ENCODE data around the gene PGAM5. TPM values are rescaled to one million over a fixed set of nuclear protein-coding genes. Genes with fewer than 3 reads are reported as not detected.
"Not testable (repeated sequence)": the region's sequence is repeated elsewhere in the genome, so short reads cannot be mapped to it uniquely, and the experiment has no call there.

PGAM5 gene
- total RNA-seq, 1 donor from 2014 or later: 50.8 TPM

GRCh38 chr12:132687211-132688164 is 23.2 kb upstream of the PGAM5 start, which contains the start of the genes POLE and PXMP2:
TSS of gene POLE (minus strand) at chr12:132687342. CDS start at chr12:132687315, 27 bp downstream.
TSS of gene PXMP2 (plus strand) at chr12:132687587. CDS start at chr12:132687671, 84 bp downstream.
- DNase-seq (ENCODE audit: low read depth in 2 of 2): peak; percentile 83 to 95

- DNase-seq (ENCODE audit: low read depth in 2 of 2): no peak
These were observed 21.4 kb upstream of the PGAM5 start for GRCh38 chr12:132689227-132689626.

- no peak for DNase-seq (ENCODE audit: low read depth in 2 of 2)
These were observed 20.5 kb upstream of the PGAM5 start for GRCh38 chr12:132690112-132690511.

GRCh38 chr12:132692030-132692429 is 18.6 kb upstream of the PGAM5 start:
- not testable (repeated sequence) for DNase-seq (ENCODE audit: low read depth in 2 of 2)

DNA sequence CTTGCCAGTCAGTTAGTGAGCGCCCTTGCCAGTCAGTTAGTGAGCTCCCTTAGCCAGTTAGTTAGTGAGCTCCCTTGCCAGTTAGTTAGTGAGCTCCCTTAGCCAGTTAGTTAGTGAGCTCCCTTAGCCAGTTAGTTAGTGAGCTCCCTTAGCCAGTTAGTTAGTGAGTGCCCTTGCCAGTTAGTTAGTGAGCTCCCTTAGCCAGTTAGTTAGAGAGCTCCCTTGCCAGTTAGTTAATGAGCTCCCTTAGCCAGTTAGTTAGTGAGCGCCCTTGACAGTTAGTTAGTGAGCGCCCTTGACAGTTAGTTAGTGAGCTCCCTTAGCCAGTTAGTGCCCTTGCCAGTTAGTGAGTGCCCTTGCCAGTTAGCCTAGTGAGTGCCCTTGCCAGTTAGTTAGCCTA is 15.8 kb upstream of the PGAM5 start:
- not testable (repeated sequence) for DNase-seq (ENCODE audit: low read depth in 2 of 2)

GRCh38 chr12:132695431-132695830 is 15.2 kb upstream of the PGAM5 start:
- no peak for DNase-seq (ENCODE audit: low read depth in 2 of 2)

- DNase-seq (ENCODE audit: low read depth in 2 of 2): no peak
These were observed 12.3 kb upstream of the PGAM5 start for GRCh38 chr12:132698341-132698740.

DNA sequence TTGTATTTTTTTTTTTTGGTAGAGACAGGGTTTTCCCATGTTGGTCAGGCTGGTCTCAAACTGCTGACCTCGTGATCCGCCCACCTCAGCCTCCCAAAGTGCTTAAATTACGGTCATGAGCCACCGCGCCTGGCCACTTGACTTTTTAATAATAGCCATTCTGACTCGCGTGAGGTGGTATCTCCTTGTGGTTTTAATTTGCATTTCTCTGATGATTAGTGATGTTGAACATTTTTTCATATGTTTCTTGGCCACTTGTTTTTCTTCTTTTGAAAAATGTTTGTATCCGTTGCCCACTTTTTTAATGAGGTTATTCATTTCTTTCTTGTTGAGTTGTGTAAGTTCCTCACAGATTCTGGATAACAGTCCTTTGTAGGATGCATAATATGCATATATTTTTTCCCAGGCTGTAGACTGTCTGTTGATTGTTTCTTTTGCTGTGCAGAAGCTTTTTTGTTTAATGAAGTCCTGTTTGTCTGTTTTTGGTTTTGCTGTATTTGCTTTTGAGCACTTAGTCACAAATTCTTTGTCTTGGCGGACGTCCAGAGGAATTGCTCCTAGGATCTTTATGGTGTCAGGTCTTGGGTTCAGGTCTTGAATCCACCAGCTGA is 10.3 kb upstream of the PGAM5 start:
- DNase-seq (ENCODE audit: low read depth in 2 of 2): peak in 1 of 2 donors; percentile 28

GRCh38 chr12:132702640-132703039 is 8.0 kb upstream of the PGAM5 start:
- DNase-seq (ENCODE audit: low read depth in 2 of 2): no peak

DNA sequence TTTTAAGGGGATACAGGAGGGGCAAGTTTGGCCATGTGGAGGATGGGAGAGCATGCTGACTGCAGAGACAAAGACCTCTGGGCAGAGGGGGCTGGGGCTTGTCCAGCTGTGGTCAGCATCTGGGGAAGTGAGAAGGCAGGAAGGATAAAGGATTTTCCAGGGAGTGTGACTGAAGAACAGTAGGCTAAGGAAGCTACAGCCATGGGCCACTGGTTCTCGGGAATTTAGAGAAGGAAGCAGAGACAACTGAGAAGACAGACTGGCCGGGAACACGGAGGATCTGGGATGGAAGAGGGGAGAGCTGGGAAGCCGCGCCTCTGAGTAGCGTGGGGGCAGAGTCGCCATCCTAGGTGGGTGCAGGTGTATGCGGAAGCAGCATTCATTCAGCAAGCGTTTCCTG is 7.0 kb upstream of the PGAM5 start:
- DNase-seq (ENCODE audit: low read depth in 2 of 2): no peak

DNA sequence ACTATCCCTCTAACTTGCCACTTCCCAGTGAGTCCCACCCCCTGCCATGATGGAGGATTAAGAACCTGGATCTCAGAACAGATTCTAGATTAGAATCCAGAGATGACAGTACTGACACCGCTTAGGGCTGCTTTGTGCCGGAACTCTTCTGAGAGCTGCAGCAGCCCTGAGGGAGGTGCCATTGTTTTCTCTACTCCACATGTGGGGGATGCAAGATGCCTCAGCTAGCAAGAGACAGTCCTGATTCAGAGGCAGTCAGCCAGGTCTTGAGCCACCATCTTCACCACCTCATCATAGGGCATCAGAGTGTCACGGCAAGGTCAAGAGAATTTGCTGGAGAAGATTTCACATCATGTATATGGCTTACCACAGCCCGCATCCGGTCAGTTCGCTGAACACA is 3.4 kb upstream of the PGAM5 start:
- DNase-seq (ENCODE audit: low read depth in 2 of 2): no peak

DNA sequence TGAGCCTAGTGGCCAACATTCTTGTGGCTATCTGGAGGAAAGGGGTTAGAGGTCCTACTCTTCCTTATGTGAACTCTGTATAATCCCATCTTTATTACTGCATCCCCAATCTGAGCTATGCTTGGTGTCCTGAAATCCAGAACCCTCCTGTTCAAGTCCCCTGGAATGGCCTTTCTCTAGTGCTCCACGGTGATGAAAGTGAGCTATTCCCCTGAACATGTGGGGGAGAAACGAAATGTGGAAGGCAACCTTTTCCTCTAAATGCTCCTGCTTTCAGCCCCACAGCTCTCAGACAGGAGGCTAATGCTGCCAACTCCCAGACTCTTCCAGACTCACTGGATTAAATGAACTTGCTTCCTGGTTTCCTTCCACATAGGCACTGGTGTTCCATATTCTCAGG is 2.5 kb upstream of the PGAM5 start:
- DNase-seq (ENCODE audit: low read depth in 2 of 2): no peak

DNA sequence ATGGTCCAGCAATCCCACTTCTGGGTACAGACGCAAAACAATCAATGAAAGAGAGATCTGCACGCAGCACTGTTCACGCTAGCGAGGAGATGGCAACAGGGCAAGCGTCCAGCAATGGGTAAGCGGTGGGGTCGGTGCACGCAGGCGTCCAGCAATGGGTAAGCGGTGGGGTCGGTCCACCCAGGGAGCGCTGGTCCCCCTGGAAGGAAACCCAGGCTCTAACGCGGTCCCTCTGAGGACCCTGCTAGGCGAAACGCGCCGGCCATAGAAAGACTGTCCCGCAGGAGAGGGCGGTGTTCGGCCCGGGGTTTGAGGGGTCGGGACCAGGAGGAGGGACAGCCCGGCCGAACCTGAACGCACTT is 618 bp upstream of the PGAM5 start:
- no peak for DNase-seq (ENCODE audit: low read depth in 2 of 2)

- peak in 1 of 2 donors; percentile 36 for DNase-seq (ENCODE audit: low read depth in 2 of 2)
These were observed 620 bp downstream of the PGAM5 start for GRCh38 chr12:132711080-132711843.

- DNase-seq (ENCODE audit: low read depth in 2 of 2): no peak
These were observed 2.5 kb downstream of the PGAM5 start for GRCh38 chr12:132713123-132713522.

DNA sequence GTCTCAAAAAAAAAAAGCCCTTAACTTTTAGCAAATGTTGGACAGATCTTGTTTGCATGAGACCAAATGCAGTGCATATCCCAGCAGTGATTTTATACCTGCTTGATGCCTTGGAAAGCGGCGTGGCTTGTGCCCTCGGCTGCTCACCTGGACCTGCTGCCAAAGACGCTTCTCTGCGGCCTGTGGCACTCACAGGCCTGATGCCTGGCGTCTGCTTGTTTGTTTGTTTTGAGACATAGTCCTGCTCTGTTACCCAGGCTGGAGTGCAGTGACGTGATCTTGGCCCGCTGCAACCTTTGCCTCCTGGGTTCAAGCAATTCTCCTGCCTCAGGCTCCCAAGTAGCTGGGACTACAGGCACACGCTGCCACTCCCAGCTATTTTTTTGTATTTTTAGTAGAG is 5.2 kb downstream of the PGAM5 start:
- DNase-seq (ENCODE audit: low read depth in 2 of 2): no peak

DNA sequence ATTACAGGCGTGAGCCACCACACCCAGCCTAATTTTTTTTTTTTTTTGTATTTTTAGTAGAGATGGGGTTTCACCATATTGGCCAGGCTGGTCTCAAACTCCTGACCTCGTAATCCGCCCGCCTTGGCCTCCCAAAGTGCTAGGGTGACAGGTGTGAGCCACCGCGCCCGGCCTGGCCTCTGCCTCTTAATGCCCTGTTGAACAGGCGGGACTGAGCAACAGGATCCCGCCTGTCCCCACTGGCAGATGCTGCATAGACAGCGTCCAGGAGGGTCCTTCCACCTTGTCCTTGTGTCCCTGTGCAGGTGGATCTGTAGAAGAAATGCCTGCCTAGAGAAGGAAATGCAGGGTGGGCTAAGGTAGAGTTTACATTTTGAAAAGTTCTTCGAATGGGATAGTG is 5.7 kb downstream of the PGAM5 start:
- no peak for DNase-seq (ENCODE audit: low read depth in 2 of 2)

- no peak for DNase-seq (ENCODE audit: low read depth in 2 of 2)
These were observed 6.4 kb downstream of the PGAM5 start for GRCh38 chr12:132717011-132717410.

DNA sequence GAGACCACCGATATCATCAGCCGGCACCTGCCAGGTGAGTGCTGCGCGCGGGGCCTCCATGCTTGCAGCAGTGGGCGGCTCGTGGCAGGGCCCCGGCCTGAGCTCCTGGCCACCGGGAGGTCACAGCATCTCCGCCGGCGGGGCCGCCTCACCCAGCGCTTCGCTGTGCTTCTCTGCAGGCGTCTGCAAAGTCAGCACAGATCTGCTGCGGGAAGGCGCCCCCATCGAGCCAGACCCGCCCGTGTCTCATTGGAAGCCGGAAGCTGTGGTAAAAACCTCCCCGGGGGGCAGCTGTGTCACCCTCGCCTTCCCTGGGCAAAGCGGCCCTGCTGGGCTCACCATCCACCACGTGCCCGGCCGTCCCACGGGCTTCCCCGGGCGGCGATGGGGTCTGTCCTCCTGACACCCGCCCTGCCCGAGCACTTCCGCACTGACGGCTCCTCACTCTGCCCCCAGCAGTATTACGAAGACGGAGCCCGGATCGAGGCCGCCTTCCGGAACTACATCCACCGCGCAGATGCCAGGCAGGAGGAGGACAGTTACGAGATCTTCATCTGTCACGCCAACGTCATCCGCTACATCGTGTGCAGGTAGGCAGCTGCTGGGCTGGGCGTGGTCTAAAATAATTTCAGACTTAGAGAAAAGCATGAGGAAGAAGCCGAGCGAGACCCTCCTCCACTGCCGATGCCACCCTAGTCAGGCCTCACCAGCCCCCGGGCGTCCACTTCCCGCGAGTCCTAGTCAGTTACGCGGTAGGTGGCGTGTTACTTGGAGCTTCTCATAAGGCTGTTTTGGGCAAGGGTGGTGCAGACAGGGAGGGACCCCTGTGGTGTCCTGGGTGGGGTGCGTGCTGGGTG is 7.1 kb downstream of the PGAM5 start:
- no peak for DNase-seq (ENCODE audit: low read depth in 2 of 2)

DNA sequence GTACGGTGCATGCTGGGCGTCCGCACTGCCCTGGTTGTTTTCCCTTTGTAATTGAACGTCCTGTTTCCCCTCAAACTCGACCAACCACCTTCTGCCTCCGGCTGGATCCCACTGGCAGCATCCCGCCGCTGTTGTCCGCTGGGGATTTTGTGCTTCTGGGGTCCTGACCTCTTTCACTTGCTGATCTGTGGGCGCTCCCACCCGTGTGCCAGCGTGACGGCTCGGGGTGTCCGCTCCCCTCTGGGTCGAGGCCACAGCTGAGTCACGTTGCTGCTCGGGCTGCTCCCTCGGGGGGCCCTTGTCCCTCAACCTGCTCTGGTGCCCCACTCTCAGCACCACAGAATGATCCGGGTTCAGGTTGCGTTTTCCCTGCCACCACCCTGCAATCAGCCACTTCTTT is 8.0 kb downstream of the PGAM5 start:
- DNase-seq (ENCODE audit: low read depth in 2 of 2): no peak

All from dermis microvascular lymphatic vessel endothelial cell (primary cell).